Raji (cell line): ENCODE measurements around the gene RBM4B.

Source experiments
- POLR2A ChIP-seq: IDR thresholded peaks from 2 replicates; pipeline ENCODE4 v1.6.1; 2011; ENCODE audit warnings: low read depth, low read length, control low read depth; ENCODE audit not compliant: insufficient read depth

RBM4B gene

DNA sequence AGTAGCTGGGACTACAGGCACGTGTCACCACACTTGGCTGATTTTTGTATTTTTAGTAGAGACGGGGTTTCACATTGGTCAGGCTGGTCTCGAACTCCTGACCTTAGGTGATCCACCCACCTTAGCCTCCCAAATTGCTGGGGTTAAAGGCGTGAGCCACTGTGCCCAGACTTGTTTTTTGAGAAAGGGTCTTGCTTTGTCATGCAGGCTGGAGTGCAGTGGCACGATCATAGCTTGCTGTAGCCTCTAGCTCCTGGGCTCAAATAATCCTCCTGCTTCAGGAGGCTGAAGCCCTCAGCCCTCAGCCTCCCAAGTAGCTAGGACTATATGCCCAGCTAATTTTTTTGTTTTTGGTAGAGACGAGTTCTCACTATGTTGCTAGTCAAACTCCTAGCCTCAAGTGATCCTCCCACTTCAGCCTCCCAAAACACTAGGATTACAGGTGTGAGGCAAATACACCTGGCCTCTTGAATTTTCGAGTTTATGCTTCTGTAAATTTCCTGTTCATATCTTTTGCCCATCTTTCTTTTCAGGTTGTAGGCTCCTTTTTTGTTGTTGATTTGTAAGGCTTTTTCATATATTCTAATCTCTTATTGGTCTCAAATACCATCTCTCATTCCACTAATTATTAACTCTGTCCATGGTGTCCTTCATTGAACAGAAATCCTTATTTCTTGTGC lies 3.4 kb upstream of the RBM4B start:
- TF ChIP-seq POLR2A, result no peak

DNA sequence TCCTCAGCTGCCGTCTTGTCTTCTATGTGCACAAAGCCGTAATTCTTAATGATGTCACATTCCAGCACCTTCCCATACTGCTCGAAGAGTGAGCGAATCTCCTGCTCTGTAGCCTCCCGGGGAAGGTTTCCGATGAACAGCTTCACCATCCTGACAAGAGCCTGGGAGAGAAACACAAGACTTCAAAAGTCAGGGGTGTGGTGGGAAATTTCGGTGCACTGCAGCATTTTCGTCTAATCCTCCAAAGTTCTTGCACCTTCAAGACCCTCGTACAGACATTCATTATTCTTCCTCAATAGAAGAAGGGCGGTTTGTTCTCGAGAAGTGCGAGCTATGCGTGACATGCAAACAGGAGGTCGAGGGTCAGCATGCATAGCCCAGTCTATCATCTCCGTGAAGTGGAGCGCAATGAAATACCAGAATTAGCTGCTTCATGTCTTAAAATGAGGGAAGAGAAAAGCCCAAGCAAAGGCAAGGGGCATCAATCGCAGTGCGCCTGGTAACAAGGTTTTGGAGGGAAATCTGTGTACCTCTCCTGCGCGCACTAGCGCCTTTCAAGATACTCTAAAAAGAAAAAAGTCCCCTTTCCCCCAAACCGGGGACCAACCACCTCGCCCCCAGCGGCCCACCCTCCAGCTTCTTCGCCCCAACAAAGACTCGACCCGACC lies 622 bp downstream of the RBM4B start:
- TF ChIP-seq POLR2A, result no peak

DNA sequence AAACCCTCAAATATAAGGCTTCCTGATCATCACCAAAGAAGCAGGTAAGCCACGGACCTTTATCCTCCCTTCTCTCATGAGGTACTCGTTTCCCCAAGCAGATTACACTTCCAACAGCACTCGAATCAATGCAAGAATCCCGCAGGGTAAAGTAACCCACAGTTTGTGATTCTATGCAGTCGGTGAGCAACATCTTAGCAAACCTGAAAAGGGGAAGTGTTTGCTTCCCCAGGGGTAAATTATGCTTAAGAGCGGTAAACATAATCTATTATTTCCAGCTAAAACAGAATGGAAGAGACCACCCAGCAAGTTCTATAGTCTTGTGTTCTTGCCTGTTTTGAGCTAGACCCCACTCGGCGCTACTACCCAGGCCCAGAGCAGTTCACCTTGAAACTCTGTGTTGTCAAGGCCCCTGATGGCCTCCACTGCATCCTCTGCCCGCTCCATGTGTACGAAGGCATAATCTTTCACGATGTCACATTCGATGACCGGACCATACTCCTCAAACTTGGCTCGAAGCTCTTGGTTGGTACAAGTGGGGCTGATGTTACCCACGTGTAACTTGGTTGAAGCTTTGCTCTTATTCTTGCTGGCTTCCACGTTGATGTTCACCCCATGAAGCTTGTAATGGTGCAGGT lies 1.3 kb downstream of the RBM4B start:
- TF ChIP-seq POLR2A, result no peak

DNA sequence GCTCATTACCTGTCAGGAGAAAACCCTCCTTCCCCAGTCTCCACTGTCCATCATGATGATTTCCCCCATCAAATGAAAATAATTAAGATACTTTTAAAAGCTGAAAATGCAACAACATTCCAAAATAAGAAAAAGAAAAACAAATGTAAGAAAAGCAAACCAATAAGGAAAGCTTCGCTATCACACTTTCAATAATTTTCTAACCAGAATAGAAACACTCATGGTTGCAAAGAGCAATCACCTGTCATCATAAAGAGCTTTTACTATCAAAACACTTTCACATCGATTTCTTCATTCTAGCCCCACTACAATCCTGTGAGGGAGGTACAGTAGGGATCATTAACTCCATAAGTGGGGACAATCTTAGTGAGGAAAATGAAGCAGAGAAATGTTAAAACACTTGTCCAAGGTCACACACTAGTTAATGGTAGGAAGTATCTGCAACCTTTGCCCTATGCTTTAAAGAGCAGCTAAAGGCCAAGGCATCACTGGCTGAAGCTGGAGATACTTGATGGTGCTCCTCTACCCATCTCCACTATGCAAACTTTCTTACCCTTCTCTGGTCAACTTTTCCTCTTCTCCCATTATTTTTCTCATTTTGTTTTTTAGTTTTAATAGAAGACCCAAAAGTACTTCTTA lies 2.6 kb downstream of the RBM4B start:
- TF ChIP-seq POLR2A, result no peak

DNA sequence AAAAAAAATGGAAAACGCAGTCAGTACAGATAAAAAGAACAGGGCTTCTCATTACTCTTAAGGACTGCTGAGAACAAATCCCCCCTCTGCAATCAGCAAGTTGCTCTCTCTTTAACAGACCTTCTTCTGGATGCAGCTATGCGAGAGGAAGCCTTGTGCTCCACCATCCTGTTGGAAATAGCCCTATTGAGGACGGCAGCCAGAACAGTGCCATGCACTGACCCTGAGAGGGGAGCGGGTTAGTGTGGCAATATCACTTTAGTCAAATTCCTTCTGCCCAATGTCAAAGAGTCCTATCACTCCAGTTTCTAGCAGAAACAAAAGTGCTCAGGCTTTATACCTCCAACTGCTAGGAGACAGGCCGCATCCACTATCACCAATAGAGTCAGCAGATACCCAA lies 6.9 kb downstream of the RBM4B start:
- no peak for TF ChIP-seq POLR2A

DNA sequence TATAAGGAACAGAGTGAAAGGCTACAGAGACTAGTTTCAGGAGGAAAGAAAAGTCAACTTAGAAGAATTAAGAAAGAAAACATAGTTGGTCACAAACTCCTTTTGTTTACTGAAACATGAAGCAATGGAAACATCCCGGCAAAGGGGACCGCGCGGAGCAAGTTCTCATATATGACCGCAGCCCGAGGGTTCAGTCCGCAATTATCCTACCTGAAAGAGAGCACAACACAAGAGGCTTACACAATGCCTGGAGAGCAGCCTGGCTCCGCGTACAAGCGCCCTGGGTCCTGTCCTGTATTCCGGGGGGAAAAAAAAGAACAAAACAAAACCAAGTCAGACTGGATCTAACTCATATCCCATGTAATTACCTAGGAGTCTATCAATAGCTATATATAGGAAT lies 12.3 kb downstream of the RBM4B start:
- TF ChIP-seq POLR2A, result no peak

DNA sequence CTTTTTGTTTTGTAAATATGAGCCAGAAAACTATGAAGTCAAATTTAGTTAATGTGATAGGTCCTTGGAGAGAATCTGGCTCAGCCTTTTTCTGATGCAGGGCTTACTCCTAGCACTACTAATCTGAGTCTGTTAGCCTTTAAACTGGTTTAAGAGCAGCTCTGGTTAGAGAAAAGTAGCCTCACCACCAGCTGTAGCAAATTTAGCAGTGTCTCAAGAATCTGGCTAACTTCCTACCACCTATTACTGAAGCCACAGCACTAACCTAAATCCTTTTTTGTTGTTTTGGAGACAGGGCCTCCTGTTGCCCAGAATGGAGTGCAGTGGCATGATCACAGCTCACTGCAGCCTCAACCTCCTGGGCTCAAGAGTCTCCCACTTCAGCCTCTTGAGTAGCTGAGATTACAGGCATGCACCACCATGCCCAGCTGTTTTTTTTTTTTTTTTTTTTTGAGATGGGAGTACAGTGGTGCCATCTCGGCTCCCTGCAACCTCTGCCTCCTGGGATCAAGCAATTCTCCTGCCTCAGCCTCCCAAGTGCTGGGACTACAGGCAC lies 13.9 kb downstream of the RBM4B start:
- TF ChIP-seq POLR2A, result no peak

DNA sequence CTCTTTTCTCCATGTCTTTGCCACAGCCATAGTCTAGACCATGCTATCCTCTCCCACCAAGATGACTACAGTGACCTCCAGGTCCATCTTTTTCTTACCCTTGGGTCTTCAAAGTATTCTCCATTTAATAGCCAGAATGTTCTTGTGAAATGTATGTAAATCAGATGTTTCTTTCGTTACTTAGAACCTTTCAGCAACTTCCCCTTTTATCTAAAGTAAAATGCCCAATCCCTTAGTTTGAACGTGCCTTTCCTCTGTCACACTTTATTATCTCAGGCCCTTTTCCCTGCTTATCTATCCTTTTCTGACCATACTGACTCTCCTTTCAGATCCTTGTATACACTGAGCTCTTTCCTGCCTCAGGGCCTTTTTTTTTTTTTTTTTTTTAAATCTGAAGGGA lies 17.9 kb downstream of the RBM4B start:
- no peak for TF ChIP-seq POLR2A

DNA sequence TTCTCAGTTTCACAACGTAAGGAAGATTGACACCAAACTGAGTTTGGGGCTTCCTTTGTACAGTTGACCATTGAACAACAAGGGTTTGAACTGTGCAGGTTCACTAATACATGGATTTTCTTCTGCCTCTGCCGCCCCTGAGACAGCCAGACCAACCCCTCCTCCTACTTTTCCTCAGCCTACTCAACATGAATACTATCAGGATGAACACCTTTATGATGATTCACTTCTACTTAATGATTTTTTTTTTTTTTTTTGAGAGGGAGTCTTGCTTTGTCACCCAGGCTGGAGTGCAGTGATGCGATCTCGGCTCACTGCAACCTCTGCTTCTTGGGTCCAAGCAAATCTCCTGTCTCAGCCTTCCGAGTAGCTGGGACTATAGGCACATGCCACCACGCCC lies 24.6 kb downstream of the RBM4B start:
- TF ChIP-seq POLR2A, result no peak

DNA sequence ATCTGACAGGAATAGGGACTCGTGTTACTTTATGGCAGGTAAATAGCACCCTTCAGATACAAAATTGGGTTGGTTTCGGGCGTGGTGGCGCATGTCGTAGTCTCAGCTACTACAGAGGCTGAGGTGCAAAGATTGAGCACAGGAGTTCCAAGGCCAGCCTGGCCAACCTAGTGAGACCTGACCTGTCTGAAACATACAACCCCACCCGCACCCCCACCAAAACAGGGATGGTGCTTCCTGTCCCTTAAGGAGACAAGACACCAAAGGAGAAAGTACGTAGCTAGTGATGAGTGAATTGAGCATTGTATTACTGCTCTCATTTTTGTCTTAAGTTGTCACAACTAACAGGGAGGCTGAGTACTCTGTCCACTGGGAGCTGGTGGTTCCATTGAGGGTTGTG lies 25.0 kb downstream of the RBM4B start:
- TF ChIP-seq POLR2A, result no peak

DNA sequence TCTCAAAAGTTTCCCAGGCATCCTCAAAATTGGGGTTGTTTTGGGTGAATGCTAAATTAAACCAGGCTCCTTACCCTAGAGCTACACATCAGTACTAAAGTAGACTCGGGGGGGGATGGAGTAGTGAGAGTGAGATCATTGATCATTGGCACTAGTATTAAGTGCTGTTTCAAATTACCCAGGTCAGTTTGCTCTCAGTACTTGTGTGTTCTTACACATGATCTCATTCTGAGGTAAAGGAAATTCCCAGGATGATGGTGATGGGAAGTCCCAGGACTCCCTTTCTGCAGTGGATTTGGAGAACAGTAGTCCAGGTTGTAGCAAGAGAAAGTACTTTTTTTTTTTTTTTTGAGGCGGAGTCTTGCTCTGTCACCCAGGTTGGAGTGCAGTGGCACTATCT lies 26.7 kb downstream of the RBM4B start:
- TF ChIP-seq POLR2A, result no peak

DNA sequence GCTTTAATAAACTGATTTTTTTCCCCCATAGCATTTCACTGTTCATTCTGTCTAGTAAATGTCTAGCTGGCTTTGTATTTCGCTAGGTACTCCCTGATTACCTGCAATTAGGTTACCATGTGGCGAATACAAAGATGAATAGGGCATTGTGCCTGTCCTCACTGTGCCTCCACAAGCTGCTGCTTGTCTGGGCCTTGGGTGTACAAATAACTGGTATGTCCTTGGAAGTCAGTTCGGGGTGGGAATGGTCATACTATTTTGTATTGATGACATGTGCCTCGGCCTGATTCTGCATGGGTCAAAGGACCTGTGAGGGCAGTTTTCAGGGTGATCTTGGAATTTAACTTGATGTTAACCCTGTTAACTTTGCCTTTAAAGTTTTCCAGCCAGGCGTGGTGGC lies 27.8 kb downstream of the RBM4B start:
- TF ChIP-seq POLR2A, result no peak

DNA sequence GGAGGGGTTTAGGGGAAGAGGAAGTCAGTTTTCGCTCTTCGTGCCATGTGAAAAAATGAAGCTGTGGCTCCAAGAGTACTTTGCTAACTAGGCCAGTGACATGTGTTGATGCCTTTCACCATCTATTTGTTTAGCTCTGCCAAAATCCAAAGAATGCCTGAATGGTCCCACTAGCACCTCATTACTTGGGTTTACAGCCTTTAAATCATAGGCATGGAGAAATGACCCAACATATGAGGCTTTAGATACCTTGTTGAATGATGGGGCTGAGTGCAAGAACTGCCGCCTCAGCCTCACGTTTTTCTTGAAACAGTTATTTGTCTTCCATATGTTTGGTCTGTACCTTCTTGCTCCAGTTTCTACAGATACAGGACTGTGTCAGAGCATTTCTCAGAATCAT lies 30.9 kb downstream of the RBM4B start:
- no peak for TF ChIP-seq POLR2A

DNA sequence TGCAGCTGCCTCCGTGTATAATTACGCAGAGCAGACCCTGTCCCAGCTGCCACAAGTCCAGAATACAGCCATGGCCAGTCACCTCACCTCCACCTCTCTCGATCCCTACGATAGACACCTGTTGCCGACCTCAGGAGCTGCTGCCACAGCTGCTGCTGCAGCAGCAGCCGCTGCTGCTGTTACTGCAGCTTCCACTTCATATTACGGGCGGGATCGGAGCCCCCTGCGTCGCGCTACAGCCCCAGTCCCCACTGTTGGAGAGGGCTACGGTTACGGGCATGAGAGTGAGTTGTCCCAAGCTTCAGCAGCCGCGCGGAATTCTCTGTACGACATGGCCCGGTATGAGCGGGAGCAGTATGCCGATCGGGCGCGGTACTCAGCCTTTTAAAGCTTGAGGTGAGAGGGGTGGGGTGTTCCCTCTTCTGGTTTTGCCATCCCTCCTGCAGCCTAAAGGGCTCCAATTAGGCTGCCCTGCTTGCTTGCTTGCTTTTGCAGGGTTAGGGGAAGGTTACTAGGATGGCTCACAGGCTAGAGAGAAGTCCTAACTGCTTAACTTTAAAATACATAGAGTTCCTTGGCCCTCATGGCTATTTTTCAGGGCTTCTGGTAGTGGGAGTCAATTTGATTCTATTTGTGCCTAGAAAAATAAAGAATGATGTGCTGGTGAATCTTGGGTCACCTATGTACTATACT lies 33.8 kb downstream of the RBM4B start:
- TF ChIP-seq POLR2A, result no peak

DNA sequence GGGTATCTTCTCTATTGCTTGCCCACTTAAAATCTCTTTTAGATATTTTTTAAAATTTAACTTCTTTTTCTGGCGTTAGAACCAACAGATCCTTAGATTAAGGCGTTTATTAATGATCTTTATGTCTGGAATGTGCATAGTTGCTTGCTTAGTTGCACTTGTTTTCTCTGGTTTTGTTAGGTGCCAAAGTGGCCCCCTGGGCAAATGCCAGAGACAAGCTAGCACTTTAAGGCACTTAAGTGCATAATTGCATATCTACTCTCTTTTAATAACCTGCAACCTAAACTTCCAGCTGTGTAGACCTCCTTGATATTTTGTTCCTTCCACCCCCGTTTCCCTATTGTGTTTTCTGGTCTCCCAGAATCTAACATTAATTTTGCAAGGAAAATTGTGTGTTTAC lies 35.9 kb downstream of the RBM4B start:
- TF ChIP-seq POLR2A, result no peak
